Effector memory CD8-positive, alpha-beta T cell (primary cell): Measurements from ENCODE around the gene ASPA.
"Not testable (repeated sequence)": the region's sequence is repeated elsewhere in the genome, so short reads cannot be mapped to it uniquely, and the experiment has no call there.

ENCODE experiments used
- ATAC-seq: fragments of 150-1000 bp; cut with Tn5 transposase; replicated peaks from 2 replicates; pipeline ENCODE4 v1.10.0; 2021; ENCODE audit warnings: mild to moderate bottlenecking, moderate library complexity
- DNase-seq, 3 experiments: peaks; one replicate each; pipeline ENCODE4 v3.0.0; 2021
- H3K27ac Mint-ChIP-seq, 2 donors: one replicate each; pipeline ENCODE4 v1.8.0; 2022; ENCODE audit warnings: mild to moderate bottlenecking in 2 of 2, mixed read lengths in 2 of 2, moderate library complexity in 2 of 2
- H3K27me3 Mint-ChIP-seq, 2 donors: one replicate each; pipeline ENCODE4 v1.8.0; 2022; ENCODE audit warnings: mixed read lengths in 2 of 2
- H3K36me3 Mint-ChIP-seq: one replicate; pipeline ENCODE4 v1.8.0; 2022; ENCODE audit warnings: mild to moderate bottlenecking, moderate library complexity, mixed read lengths; ENCODE audit not compliant: insufficient read depth
- H3K4me1 Mint-ChIP-seq, 2 donors: one replicate each; pipeline ENCODE4 v1.8.0; 2022; ENCODE audit warnings: low read depth in 2 of 2, mixed read lengths in 2 of 2
- H3K4me3 Mint-ChIP-seq, 2 donors: one replicate each; pipeline ENCODE4 v1.8.0; 2022; ENCODE audit warnings: mild to moderate bottlenecking in 2 of 2, mixed read lengths in 2 of 2, moderate library complexity in 2 of 2
- H3K9me3 Mint-ChIP-seq, 2 donors: one replicate each; pipeline ENCODE4 v1.8.0; 2022; ENCODE audit warnings: mixed read lengths in 2 of 2

Gene ASPA

DNA sequence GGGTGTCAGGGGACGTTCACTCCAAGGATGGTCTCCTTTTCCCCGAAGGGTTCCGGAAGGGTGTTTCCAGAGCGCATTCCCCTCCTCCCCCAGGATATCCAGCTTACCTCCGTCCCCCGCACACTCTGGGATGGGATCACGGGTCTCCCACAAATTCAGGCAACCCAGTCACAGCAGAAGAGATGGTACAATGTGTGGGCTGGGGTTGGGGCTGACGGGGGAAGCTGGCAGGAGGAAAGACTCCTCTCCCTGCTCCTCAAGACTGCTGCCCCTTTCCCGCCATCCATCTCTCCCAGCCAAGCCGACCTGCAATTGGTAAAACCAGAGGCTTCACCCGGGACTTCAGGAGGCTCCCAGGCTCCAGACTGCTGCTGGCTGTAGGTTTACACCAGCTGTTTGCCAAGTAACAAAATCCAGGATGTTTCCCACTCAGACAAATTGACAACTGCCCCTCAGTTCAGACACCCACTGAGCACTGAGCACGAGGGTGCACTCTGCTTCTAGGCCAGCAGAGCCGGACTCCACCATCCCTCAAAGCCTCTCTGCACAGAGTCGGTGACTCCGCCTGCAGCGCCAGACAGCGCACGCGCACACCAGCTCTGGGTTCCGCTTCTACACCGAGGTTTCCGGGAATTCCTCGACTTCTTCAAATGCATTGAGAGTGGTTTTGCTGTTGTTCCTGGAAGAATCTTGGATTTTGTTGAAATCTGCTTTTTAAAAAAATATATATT, 37.7 kb downstream of the ASPA start:
- H3K27ac Mint-ChIP-seq = peak overlapping the region in 1 of 2 donors; percentile 56
- H3K9me3 Mint-ChIP-seq = no peaks in the 10 kb centered on the region
- DNase-seq (no peak), ATAC-seq (no peak)
- peaks cover 5% of the 10 kb centered on the region for H3K36me3 Mint-ChIP-seq
- H3K4me3 Mint-ChIP-seq = peak overlapping the region; percentile 27 to 45
- H3K27me3 Mint-ChIP-seq = peaks cover 10 to 34% of the 10 kb centered on the region in 2 donors
- peaks cover 7 to 13% of the 10 kb centered on the region in 2 donors for H3K4me1 Mint-ChIP-seq

GRCh38 chr17:3514167-3514566, 38.4 kb downstream of the ASPA start:
- H3K27ac Mint-ChIP-seq = peak overlapping the region in 1 of 2 donors; percentile 84

GRCh38 chr17:3514873-3515272, 39.1 kb downstream of the ASPA start:
- DNase-seq = peak in 1 of 3 experiments; percentile 31

More at GRCh38 chr17:3514167-3514566, 38.4 kb downstream of the ASPA start:
- not testable (repeated sequence) for H3K4me3 Mint-ChIP-seq, ATAC-seq, H3K36me3 Mint-ChIP-seq, H3K9me3 Mint-ChIP-seq, DNase-seq
- peaks cover 7 to 13% of the 10 kb centered on the region in 2 donors for H3K4me1 Mint-ChIP-seq
- peaks cover 10 to 33% of the 10 kb centered on the region in 2 donors for H3K27me3 Mint-ChIP-seq

DNA sequence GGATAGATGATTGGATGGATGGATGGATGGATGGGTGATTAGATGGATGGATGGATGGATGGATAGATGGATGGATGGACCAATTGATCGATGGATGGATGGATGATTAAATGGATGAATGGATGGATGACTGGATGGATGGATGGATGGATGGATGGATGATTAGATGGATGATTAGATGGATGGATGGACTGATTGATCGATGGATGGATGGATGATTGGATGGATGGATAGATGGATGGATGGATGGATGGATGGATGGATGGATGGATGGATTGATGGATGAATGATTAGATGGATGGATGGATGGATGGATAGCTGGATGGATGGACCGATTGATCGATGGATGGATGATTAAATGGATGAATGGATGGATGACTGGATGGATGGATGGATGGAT, 43.7 kb downstream of the ASPA start:
- not testable (repeated sequence) for DNase-seq, H3K9me3 Mint-ChIP-seq, H3K36me3 Mint-ChIP-seq, ATAC-seq, H3K27ac Mint-ChIP-seq, H3K4me3 Mint-ChIP-seq
- Mint-ChIP-seq H3K4me1 (peaks cover 7 to 13% of the 10 kb centered on the region in 2 donors), H3K27me3 (peaks cover 0 to 15% of the 10 kb centered on the region in 2 donors)

More at GRCh38 chr17:3514873-3515272, 39.1 kb downstream of the ASPA start:
- peak overlapping the region; percentile 70 to 84 for H3K27ac Mint-ChIP-seq
- peak; percentile 62 for ATAC-seq
- peaks cover 10 to 28% of the 10 kb centered on the region in 2 donors for H3K27me3 Mint-ChIP-seq
- no peaks in the 10 kb centered on the region for H3K9me3 Mint-ChIP-seq
- peaks cover 5% of the 10 kb centered on the region for H3K36me3 Mint-ChIP-seq
- H3K4me3 Mint-ChIP-seq = peak overlapping the region in 1 of 2 donors; percentile 50
- H3K4me1 Mint-ChIP-seq = peaks cover 7 to 13% of the 10 kb centered on the region in 2 donors

GRCh38 chr17:3524024-3524423, 48.2 kb downstream of the ASPA start:
- Mint-ChIP-seq H3K36me3 (peaks cover 7% of the 10 kb centered on the region), H3K4me1 (no peaks in the 10 kb centered on the region), H3K27me3 (peaks cover 0 to 7% of the 10 kb centered on the region in 2 donors), H3K27ac (no peak overlapping the region), H3K9me3 (no peaks in the 10 kb centered on the region), H3K4me3 (no peak overlapping the region)
- ATAC-seq (no peak), DNase-seq (no peak)

DNA sequence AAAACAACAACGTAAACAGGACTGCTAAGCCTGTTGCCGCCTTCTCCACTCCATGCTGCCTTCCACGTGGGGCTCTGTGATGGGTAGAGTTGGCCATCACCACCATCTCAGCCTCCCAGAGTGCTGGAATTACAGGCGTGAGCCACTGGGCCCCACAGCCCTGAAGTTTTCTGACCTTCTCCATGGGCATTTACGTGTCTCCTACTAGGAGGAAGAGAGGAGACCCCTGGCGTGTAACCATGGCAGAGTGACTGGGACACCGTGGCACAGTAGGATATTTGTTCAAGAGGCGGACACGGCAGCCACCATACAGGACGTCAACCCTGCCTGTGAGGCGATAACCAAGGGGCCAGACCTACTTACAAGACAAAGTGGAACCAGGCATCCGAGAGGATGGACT, 50.7 kb downstream of the ASPA start:
- Mint-ChIP-seq H3K36me3 (peaks cover 7% of the 10 kb centered on the region), H3K9me3 (no peaks in the 10 kb centered on the region), H3K4me3 (no peak overlapping the region), H3K4me1 (no peaks in the 10 kb centered on the region), H3K27ac (no peak overlapping the region), H3K27me3 (peaks cover 0 to 7% of the 10 kb centered on the region in 2 donors)
- DNase-seq (no peak), ATAC-seq (no peak)

DNA sequence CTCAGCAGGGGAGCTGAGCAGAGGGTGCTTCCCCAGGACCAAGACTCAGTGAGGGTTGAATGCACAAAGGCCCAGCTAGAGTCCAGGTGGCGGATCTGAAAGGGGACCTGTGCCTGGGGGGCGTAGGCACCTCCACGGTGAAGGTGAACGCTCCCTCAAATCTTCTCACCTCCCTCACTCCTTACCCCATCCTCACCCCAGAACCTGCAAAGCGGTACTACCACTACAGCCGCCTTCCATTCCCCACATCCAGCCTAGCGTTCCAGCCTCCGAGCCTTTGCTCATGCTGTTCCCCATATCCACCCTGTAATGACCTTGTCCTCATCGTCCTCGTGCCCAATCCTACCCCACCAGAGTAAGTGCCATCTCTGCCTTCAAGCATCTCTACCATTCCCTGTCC, 51.2 kb downstream of the ASPA start:
- H3K4me3 Mint-ChIP-seq = no peak overlapping the region
- peaks cover 0 to 7% of the 10 kb centered on the region in 2 donors for H3K27me3 Mint-ChIP-seq
- H3K36me3 Mint-ChIP-seq = peaks cover 7% of the 10 kb centered on the region
- H3K9me3 Mint-ChIP-seq = no peaks in the 10 kb centered on the region
- H3K27ac Mint-ChIP-seq = no peak overlapping the region
- no peak for DNase-seq
- no peaks in the 10 kb centered on the region for H3K4me1 Mint-ChIP-seq
- no peak for ATAC-seq

- Mint-ChIP-seq H3K9me3 (no peaks in the 10 kb centered on the region), H3K27me3 (peaks cover 4 to 7% of the 10 kb centered on the region in 2 donors), H3K4me1 (peaks cover 0 to under 1% of the 10 kb centered on the region in 2 donors), H3K4me3 (no peak overlapping the region), H3K36me3 (peaks cover 7% of the 10 kb centered on the region), H3K27ac (no peak overlapping the region)
- DNase-seq (no peak), ATAC-seq (no peak)
Observed at GRCh38 chr17:3527468-3527867, 51.7 kb downstream of the ASPA start.

DNA sequence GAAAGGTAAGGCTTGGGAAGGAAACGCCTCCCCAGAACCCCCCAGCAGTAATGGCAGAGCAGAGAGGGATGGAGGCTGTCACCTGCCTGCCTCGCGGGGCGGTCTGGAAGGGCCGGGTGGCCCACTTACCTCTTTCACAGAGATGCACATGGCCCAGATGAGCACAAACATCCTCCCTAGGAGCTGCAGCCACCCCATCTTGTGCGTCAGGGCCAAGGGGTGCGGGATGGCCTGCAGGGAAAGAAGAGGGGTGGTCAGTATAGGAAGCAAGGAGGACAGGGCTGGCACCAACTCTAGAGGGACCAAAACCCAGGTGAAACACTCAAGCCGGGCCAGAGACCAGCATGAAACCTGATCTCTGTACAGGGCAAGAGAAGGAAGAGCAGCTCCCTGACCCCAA, 52.1 kb downstream of the ASPA start:
- Mint-ChIP-seq H3K27ac (no peak overlapping the region), H3K4me1 (peaks cover 0 to 2% of the 10 kb centered on the region in 2 donors), H3K9me3 (no peaks in the 10 kb centered on the region), H3K27me3 (peaks cover 7 to 8% of the 10 kb centered on the region in 2 donors), H3K4me3 (no peak overlapping the region), H3K36me3 (peaks cover 10% of the 10 kb centered on the region)
- DNase-seq (no peak), ATAC-seq (no peak)

- Mint-ChIP-seq H3K27me3 (peaks cover 9 to 12% of the 10 kb centered on the region in 2 donors), H3K9me3 (no peaks in the 10 kb centered on the region), H3K4me3 (no peak overlapping the region), H3K27ac (no peak overlapping the region), H3K4me1 (peaks cover 0 to 2% of the 10 kb centered on the region in 2 donors), H3K36me3 (peaks cover 10% of the 10 kb centered on the region)
- ATAC-seq (no peak), DNase-seq (no peak)
Observed at GRCh38 chr17:3528403-3528851, 52.6 kb downstream of the ASPA start.

DNA sequence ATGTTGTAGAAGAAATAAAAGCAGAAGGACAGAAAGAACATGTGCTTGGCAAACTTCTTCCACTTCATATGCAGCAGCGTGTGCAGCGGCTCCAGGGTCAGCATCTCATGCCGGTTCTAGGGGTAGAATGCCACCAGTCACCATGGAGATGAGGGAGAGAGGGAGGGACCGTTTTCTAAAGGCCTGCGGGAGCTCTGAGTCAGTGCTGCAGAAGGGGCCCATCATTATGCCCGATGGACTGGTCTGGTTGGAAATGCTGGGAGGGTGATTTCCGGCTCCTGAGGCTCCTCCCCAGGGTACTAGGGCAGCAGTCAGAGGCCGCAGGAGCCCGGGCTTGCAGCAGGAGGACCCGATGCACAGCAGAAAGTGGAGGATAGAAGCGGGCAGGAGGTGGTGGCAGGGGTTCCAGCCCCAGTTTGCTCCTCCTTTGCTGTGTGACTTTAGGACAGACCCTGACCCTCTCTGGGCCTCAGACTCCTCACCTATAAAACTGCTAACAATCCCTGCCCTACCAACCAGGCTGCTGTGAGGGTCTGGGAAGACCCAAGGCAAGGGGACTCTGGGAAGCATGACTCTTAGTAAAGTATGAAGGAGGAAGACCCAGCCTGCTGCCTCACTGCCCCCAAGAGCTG, 53.2 kb downstream of the ASPA start:
- ATAC-seq (no peak), DNase-seq (no peak)
- Mint-ChIP-seq H3K36me3 (peaks cover 10% of the 10 kb centered on the region), H3K4me1 (peaks cover 0 to 2% of the 10 kb centered on the region in 2 donors), H3K9me3 (no peaks in the 10 kb centered on the region), H3K4me3 (no peak overlapping the region), H3K27ac (no peak overlapping the region), H3K27me3 (peaks cover 9 to 13% of the 10 kb centered on the region in 2 donors)

DNA sequence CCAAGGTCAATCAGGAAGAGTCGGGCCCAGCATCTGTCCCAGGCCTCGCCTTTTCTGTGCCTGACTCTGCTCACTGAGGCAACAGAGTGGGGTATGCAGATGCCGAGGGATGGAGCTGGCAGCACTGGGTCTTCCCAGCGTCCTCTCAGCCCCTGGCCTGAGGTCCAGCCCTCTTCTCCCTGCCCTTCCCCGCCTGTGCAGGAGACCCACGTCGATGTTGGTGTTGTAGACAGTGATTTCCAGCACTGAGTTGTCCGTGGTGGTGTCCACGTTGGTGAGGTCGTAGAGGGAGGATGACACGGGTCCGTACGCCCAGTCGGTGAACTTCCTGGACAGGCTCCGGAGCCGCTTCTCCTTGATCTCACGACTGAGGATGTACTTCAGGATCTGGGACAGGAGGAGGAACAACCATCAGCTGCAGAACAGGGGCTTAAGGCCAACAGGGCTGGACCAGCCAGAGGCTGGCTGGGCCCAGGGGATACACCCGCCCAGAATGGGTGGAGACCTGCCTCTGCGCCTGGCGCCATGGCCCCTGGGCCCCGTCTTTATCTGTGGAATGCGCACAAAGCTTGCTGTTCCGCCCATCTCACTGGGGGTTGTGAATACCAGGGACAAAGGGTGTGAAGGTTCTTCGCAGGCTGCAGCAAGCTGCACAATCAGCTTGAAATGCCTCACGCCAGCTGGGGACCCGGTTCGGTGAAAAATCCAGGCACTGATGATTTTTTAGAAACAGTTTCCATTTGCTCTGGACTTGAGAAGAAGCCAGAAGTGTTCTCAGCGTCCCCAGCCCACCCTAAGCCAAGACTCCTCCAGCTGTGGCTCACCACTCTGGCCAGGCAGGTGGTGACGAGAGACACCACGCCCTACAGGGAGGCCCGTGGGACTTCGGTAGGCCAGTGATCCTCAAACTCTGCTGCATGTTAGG, 54.3 kb downstream of the ASPA start:
- no peaks in the 10 kb centered on the region for H3K9me3 Mint-ChIP-seq
- H3K4me1 Mint-ChIP-seq = peaks cover 0 to 2% of the 10 kb centered on the region in 2 donors
- H3K4me3 Mint-ChIP-seq = no peak overlapping the region
- H3K27ac Mint-ChIP-seq = no peak overlapping the region
- H3K36me3 Mint-ChIP-seq = peaks cover 14% of the 10 kb centered on the region
- ATAC-seq (no peak), DNase-seq (no peak)
- H3K27me3 Mint-ChIP-seq = peaks cover 9 to 13% of the 10 kb centered on the region in 2 donors
